HG02642 (cell line): ENCODE measurements around the gene BBS9.
"Not testable (repeated sequence)": the region's sequence is repeated elsewhere in the genome, so short reads cannot be mapped to it uniquely, and the experiment has no call there.

ENCODE experiments used
- ATAC-seq: cut with Tn5 transposase; IDR thresholded peaks from one replicate; pipeline ENCODE4 v1.9.1; 2021; ENCODE audit warnings: mild to moderate bottlenecking; ENCODE audit not compliant: unreplicated experiment, poor library complexity

The BBS9 gene

DNA sequence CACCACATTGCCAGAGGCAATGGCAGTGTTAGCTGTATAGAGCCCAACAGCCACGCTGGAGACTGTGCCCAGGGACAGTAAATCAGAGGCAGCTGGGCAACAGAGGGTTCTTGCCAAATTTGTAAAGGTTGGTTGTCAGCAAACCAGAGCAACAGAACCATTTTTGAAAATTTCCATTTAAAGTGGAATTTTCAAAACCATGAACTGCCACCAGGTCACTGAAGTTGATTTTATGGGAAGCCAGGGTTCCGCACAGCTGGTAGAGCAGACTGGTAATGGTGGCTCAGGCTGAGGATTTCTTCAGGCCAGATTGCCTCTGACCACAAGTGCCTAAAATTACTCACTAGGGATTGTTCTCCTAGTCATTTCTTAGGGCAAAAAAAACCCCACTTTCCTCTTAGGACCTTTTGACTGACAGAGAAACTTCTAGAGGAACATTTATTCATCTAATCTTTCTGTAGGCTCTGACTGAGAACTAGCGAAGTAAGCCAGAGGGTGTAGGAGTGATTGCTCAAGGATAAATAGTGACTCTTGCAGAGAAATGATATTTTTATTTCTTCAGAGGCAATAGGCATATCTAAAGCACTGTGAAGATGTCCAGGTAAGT, 342.4 kb downstream of the BBS9 start:
- peak; percentile 80 for ATAC-seq

DNA sequence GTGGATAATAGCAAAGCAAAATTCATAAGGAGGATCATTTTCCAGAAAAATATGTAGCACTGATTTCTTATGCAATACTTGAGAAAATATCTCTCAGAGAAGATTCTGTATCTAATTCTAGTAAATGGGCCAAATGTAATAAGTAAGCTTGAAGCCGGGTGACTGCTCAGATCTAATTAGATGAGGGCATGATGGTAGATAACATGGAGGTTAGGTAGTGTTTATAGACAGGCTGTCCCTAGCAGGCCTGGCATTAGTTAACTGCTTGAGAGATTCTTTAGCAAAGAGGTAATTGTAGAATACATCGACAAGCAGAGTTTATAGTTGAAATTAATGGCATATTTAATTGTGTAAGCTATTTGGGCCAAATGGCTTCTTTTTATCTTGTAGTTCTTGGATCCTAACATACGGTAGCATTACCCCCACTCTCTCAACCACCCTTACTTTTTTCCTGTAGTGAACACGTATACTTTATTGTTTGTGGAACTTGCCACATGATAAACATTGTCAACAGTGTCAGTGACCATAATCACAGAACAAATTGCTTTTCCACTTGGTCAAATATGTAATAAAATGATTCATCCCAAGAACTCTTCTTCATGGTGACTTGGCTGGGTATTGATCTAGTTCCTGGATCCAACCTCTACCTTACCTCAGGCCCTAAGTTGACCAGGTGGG, 343.1 kb downstream of the BBS9 start:
- ATAC-seq, result no peak

DNA sequence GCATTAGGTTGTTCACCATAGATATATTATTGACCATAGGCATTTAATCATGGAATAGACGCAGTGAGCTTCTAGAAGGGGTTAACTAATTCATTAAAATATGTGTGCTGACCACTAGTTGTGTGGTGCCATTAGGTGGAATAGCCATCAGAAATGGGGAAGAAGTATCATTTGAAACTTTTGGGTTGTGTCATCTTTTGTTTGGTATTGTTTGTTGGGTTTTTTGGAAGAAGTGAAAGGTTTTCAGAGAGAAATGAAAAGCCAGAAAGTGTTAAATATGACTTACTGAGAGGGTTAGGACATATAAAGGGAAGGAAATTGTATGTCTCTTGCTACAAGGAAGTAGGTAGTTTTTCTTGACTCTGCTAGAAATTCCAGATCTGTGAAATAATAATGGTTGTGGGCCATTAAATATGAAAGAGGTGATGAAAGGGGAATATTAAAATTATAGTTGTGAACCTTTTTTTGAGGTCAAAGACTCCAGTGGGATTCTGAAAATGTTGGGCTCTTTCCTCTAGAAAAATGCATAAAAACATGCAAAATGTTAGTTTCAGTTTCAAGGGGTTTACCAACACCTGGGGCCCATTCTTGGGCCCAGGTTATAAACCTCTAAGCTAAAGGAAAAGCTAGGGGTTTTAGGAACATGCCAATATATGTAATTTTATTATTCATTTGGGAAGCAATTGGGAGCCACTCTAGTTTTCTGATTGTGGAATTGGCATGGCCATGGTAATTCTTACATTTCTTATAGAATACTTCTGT, 348.5 kb downstream of the BBS9 start:
- ATAC-seq, result no peak

DNA sequence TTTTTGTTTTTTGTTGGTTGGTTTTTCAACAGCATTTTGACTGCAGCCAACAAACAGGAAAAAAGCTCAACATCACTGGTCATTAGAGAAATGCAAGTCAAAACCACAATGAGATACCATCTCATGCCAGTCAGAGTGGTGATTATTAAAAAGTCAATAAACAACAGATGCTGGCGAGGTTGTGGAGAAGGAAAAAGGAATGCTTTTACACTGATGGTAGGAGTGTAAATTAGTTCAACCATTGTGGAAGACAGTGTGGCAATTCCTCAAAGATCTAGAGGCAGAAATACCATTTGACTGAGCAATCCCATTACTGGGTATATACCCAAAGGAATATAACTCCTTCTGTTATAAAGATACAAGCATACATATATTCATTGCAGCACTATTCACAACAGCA, 355.1 kb downstream of the BBS9 start:
- not testable (repeated sequence) for ATAC-seq

DNA sequence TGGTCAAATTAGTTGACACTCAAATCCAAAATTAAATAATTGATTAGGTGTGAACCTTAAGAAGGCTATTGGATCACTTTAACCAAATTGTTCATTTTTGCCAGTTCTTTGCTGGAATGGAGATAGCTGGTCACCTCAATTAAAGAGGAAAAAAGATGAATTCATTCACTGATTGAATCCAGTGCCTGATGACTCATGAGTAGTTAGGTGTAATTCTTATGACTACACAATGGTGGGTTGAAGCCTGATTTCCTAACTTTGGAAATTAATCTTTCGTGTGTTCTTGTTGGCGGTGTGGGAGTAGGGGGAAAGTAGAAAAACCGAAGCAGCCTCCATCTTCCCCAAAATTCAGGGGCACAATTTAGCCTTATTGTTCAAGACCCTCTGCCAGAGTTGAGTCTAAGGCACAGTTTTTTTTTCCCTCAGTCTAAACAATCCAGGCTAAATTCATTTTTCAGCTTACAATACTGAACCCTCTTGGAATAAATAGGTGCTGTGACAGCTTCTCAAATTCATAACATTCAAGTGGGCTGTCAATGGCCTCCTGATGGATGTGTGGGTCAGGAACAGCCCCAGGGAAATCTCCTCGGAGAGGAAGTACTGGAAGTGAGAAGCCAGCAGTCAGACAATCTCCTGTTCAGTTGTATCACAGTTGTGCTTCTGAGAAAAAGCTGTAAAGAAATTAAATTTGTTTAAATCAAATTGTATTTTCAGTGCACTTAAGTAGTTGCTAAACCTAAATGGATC, 356.6 kb downstream of the BBS9 start:
- ATAC-seq, result no peak

DNA sequence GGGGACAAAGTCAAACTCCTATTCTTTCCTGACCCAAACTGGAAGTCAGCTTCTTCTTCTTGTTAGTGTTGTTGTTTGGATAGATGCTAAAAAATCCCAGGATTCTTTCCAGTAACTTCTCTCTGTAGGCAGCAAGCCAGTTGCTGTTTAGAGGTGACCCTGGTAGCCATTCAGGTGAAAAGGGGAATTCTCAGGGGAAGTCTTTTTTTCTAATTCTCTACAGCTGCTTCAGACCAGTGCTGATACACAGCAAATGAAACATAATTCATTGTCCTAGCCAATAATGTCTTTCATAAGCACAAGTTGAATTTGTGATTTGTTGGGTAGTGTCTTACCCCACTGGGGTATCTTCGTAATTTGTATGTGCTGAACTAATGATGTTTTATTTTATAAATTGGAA, 357.3 kb downstream of the BBS9 start:
- no peak for ATAC-seq

DNA sequence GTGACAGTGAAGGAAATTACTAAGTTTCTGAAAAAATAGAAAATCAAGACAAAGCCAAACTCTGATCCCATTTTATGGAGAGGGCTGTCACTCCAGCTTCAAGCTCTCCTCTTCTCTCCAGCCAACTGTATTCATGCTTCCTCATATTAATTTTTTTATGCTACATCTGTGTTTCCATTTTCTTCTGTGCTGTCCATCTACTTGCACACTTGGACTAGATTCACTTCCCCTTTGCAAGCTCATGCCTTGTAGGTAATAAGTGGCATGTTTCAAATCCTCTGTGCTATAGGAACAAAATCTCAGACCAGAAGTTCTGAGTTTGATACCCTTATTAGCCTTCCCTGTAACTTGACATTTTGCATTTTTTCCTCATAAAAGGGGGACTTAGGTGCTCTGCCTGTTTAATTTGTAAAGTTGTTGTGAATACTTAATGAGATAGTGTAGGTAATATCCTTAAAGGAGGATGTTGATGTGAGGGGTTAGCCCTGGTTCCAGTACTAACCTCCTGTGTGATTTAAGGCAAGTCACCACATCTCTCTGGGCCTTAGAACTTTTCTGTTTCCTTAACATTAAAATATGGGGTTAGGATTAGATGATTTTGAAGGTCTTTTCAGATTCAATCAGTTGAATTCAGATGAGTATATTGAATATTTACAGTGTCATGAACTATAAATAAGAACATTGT, 358.8 kb downstream of the BBS9 start:
- ATAC-seq, result peak; percentile 51

DNA sequence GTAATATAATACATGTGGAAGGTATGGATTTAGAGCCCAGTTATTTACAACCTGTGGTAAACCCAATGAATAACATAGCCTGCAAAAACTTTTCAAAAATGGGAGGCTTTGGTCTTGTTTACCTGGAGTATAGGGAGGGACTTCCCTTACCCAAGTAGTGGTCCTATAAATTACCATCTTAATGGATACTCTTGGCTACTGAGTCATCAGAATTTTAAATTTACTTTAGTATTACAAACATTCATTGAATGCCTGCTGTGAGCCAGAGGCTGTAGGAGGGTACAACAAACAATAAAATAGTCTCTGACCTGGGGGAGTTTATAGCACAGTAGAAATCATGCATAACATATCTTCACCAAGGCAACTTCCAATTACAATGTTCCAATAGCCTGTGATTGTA, 365.1 kb downstream of the BBS9 start:
- no peak for ATAC-seq

DNA sequence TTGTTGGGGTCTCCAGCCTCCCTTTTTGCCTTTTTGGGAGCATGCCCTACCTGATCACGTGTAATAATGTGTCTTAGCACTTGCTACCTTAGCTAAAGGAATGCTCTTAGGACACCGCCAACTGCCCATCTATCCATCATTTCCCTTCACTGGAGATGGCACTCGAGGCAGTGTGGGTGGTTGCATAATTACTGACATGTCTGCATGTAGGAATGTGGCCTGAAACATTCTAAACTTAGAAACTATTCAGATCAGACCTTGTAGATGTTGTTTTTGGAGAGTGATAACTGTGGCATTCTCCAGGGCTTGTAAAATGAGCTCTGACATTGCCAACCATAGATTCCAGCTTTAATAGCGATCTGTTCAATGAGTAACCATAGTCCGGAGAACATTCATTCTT, 365.8 kb downstream of the BBS9 start:
- ATAC-seq, result no peak

DNA sequence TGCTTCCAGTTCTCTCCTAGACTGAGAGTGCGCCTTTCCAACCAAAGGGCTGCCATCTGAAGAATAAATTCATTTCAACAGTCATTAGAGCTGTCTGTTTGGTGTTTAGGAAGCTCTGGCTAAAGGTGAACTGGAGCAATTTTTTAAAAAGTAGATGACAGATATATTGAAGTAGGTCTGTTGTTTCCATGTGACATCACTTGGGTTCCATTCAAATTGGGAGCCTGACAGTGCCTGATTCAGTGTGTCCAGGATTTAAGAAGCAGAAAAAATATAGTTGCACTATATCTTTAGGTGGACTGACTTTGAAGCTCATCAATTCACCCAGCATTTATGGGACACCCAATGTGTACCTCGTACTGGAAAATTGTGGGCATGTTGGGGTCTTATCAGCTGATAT, 367.7 kb downstream of the BBS9 start:
- no peak for ATAC-seq

DNA sequence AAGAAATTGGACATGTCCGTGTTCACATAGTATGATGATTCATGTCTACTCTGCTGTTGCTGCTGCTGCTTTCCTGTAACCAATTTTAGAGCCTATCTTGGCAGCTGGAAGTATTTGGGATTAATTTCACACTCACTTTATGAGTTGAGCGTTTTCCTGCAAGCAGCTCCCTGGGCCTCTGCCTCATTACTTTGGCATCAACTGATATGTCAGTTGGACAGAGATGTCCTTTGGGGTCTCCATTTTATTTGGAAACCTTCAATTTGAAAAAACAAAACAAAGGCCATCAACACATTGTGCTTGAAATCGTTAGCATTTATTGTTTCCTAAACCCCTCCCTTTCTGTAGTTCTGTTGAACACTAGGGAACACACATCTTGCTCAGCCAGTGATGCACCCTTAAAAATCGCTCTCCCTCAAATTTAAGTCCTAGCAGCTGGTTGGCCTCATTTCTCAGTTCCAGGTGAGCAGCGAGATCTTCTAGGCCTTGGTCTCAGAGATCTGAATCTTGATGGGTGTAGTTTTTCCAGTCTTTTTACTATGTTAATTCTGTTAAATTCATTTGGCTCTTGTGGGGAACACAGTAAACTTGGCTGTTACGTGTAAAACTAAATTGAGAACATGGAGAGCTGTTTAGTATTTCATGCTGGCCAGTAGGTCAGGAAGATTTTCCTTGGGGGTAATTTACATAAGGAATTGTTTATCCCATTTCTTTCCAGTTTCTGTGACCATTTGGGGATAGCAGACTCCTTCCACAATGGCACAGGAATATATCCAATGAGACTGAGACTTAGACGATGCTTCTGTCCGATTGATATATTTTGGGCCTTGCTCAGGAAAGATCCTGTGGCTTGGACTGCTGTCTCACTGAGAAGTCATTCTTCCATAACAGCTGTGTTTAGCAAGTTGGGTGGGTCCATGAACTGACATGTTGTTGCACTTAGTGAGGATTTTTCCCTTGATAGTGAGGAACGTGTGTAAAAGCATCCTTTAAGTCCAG, 371.6 kb downstream of the BBS9 start:
- no peak for ATAC-seq

DNA sequence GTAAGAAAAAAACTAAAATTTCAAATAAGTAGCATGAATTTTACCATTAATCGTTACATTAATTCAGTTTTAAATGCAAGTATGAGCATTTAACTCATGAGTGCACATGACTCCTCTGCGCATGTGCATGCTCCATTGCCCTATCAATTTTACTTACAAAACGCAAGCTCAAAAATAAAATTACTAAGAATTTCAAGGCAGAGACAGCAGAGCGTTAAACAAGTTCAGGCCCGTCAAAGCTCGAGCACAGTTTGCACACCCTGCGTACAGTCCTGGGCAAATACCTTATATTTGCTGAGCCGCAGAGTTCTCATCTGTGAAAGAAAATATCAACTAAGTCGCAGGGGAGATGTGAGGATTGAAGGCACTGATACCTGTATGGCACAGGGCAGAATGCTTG, 373.6 kb downstream of the BBS9 start:
- no peak for ATAC-seq

DNA sequence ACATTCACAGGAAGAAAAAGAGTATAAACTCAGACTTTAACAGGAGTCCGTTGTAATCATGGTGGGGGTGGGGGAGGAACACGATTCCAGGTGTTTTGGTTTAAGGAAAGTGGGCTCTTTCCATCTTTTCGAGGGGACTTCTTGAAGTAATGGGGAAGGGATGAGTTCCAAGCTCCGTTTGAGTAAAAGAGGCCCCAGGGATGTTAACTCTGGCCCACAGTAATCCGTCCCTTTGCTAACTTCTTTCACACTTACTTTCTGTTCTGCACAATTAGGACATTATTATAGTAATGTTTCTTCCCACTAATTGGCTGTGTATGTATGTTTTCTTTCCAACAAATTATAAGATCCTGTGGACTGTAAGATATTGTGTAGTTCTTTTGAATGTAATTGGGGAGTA, 374.4 kb downstream of the BBS9 start:
- ATAC-seq, result no peak

DNA sequence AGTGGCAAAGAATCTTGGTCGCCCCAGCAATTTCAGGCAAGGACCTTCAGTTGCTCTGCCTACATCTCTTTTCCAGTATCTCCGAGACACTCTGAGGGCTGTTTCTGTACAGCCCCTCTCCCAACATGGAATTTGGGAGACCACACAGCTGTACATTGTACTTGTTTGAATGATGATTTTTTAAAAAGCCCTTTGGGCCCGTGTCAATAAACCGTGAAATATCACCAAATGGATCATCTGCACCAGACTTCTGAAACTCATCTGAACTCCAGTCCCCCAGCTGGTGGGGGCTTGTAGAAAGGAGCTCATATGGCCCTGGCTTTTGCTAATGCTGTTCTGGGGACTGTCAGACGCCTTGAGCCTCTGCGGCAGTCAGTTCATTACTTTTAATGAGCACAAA, 374.9 kb downstream of the BBS9 start:
- ATAC-seq, result no peak

DNA sequence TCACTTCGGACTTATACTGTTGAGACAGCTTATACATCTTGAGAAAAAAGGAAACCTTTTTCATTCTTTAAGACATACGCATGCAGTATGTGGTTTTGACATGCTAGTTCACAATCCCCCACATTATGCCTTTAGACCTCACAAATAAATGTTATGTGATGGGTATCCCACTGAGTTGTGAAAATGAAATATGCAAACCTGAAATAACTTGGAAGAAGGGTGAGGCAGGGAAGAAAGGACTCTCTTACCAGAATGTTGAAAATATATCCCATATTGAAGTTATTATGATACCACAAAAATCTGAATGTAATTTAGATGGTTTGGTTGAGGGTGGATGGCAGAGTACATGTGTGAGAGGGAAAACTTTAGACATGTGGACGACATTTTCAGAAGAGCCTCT, 379.8 kb downstream of the BBS9 start:
- no peak for ATAC-seq

DNA sequence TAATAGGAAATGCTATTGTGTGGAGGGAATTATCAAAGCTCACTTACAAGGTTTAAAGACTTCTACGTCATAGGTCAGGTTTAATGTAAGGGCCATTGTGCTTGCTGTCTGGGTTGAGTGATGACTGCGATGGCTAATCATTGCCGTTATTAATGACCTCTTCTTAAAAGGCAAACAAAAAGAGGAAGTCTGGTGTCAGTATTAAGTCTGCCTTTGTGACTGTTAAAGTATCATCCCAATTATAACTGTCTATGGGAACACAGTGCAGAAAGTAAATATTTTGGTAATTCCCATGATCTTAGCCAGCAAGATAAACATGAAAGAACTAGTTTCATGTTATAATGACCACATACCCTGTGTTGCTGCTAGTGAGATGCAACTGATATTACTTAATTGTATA, 382.4 kb downstream of the BBS9 start:
- ATAC-seq, result no peak

DNA sequence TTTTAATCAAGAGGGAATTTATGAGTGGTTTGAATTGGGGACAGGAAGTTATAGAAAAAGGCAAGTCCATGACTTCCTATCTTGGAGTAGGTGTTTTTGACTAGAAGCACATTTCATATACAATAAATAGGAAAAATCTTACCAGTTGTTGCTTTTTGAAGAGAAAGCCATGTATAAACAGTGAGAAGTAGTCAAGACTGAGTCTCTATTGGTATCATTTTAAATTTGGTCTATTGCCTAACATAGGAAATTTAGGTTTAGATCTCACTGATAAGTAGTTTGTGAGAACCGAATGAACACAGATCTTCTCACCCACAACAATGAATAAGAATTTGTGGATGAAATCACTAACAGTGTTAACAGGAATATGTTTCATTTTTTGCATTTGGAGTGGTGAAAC, 387.2 kb downstream of the BBS9 start:
- no peak for ATAC-seq

DNA sequence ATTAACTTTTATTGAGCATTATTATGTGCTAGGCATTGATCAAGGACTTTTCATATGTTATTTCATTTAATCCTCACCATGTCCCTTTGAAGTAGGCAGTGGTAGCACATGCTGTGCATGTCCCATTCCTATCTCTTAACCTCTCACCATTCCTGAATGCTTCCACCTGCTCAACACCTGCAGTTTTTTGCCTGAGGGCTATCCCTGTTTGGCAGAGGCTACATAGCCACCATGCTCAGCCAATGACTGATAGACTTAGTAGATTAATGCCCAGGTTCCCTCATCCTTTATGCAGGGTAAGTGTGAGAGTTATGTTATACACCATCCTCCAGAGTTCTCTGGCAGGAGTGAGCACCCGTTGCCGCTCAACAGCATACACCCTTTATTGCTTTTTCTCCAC, 387.8 kb downstream of the BBS9 start:
- ATAC-seq, result no peak

DNA sequence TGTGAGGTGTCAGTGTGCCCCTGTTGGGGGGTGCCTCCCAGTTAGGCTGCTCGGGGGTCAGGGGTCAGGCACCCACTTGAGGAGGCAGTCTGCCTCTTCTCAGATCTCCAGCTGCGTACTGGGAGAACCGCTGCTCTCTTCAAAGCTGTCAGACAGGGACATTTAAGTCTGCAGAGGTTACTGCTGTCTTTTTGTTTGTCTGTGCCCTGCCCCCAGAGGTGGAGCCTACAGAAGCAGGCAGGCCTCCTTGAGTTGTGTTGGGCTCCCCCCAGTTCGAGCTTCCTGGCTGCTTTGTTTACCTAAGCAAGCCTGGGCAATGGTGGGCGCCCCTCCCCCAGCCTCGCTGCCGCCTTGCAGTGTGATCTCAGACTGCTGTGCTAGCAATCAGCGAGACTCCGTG, 397.6 kb downstream of the BBS9 start:
- not testable (repeated sequence) for ATAC-seq
